ENCODE data around the gene NUDT3. TPM values are rescaled to one million over a fixed set of nuclear protein-coding genes. Genes with fewer than 3 reads are reported as not detected.
"Not testable (repeated sequence)": the region's sequence is repeated elsewhere in the genome, so short reads cannot be mapped to it uniquely, and the experiment has no call there.

NUDT3 gene
- total and polyA plus RNA-seq, 7 donors: 10.6 to 70.5 (median 33.3) TPM

GRCh38 chr6:34333858-34334257 is 58.6 kb downstream of the NUDT3 start:
- H3K36me3 ChIP-seq (ENCODE audit: insufficient read depth in 1 of 2, low read depth in 1 of 2): no peaks in the 10 kb centered on the region
- H3K27me3 ChIP-seq (ENCODE audit: insufficient read depth in 3 of 3, low read length in 2 of 3): no peaks in the 10 kb centered on the region
- ATAC-seq (peak; percentile 36 to 66 (median 64)), DNase-seq (peak in 1 of 2 donors; percentile 55)
- no peak for TF ChIP-seq CTCF (IDR thresholded peaks at IDR 0.05)
- 56 to 65% (median 57%) methylated on average over 6 of the region's 6 CpGs for WGBS, 3 donors
- H3K4me1 ChIP-seq: peaks cover 52% of the 10 kb centered on the region
- H3K4me3 ChIP-seq: no peak overlapping the region
- intact Hi-C loops (cut with DNase I): no loop called here
- H3K9me3 ChIP-seq: no peaks in the 10 kb centered on the region
- H3K27ac ChIP-seq: peak overlapping the region; percentile 79

- Histone ChIP-seq H3K36me3 (ENCODE audit: insufficient read depth in 1 of 2, low read depth in 1 of 2) (no peaks in the 10 kb centered on the region), H3K4me1 (peaks cover 38% of the 10 kb centered on the region), H3K27me3 (ENCODE audit: insufficient read depth in 3 of 3, low read length in 2 of 3) (no peaks in the 10 kb centered on the region), H3K27ac (peak overlapping the region; percentile 79), H3K4me3 (no peak overlapping the region), H3K9me3 (no peaks in the 10 kb centered on the region)
- no peak for TF ChIP-seq CTCF (IDR thresholded peaks at IDR 0.05)
- DNase-seq (no peak), ATAC-seq (no peak)
- intact Hi-C loops (cut with DNase I): no loop called here
- 80 to 82% (median 81%) methylated on average over 6 of the region's 6 CpGs for WGBS, 3 donors
Observed at GRCh38 chr6:34332251-34333198, 59.9 kb downstream of the NUDT3 start.

- peak overlapping the region; percentile 79 for H3K27ac ChIP-seq
- H3K4me3 ChIP-seq: no peak overlapping the region
- DNase-seq (no peak), ATAC-seq (no peak)
- intact Hi-C loops (cut with DNase I): no loop called here
- no peaks in the 10 kb centered on the region for H3K27me3 ChIP-seq (ENCODE audit: insufficient read depth in 3 of 3, low read length in 2 of 3)
- peaks cover 29% of the 10 kb centered on the region for H3K4me1 ChIP-seq
- no peaks in the 10 kb centered on the region for H3K9me3 ChIP-seq
- H3K36me3 ChIP-seq (ENCODE audit: insufficient read depth in 1 of 2, low read depth in 1 of 2): no peaks in the 10 kb centered on the region
- 54 to 59% (median 57%) methylated on average over 7 of the region's 7 CpGs for WGBS, 3 donors
- TF ChIP-seq CTCF (IDR thresholded peaks at IDR 0.05): no peak
Observed at GRCh38 chr6:34331371-34332050, 61.0 kb downstream of the NUDT3 start.

- not testable (repeated sequence) for H3K9me3 ChIP-seq; H3K4me3 ChIP-seq; DNase-seq; H3K27me3 ChIP-seq (ENCODE audit: insufficient read depth in 3 of 3, low read length in 2 of 3); H3K36me3 ChIP-seq (ENCODE audit: insufficient read depth in 1 of 2, low read depth in 1 of 2); H3K27ac ChIP-seq; ATAC-seq
- 76 to 93% (median 85%) methylated on average over 2 to 3 of the region's 3 CpGs for WGBS, 3 donors
- peaks cover 42% of the 10 kb centered on the region for H3K4me1 ChIP-seq
- intact Hi-C loops (cut with DNase I): loop anchor here in 1 of 2 donors (5.0 kb wide), 1 partner anchor 62 kb away; the partner anchor contains the start of gene NUDT3
Observed at GRCh38 chr6:34329814-34330213, 62.7 kb downstream of the NUDT3 start.

- Histone ChIP-seq H3K27ac (no peak overlapping the region), H3K4me3 (no peak overlapping the region), H3K4me1 (peaks cover 39% of the 10 kb centered on the region), H3K27me3 (ENCODE audit: insufficient read depth in 3 of 3, low read length in 2 of 3) (no peaks in the 10 kb centered on the region), H3K36me3 (ENCODE audit: insufficient read depth in 1 of 2, low read depth in 1 of 2) (no peaks in the 10 kb centered on the region), H3K9me3 (no peaks in the 10 kb centered on the region)
- 98 to 100% (median 98%) methylated on average over 3 of the region's 3 CpGs for WGBS, 3 donors
- intact Hi-C loops (cut with DNase I): loop anchor here in 1 of 2 donors (5.0 kb wide), 1 partner anchor 63 kb away; the partner anchor contains the start of gene NUDT3
- ATAC-seq: no peak
- no peak for TF ChIP-seq CTCF (IDR thresholded peaks at IDR 0.05)
- no peak for DNase-seq
Observed at GRCh38 chr6:34328969-34329368, 63.5 kb downstream of the NUDT3 start.

- DNase-seq; H3K4me3 ChIP-seq; ATAC-seq; H3K36me3 ChIP-seq (ENCODE audit: insufficient read depth in 1 of 2, low read depth in 1 of 2); H3K9me3 ChIP-seq; H3K27me3 ChIP-seq (ENCODE audit: insufficient read depth in 3 of 3, low read length in 2 of 3): not testable (repeated sequence)
- H3K27ac ChIP-seq: peak overlapping the region; percentile 86
- intact Hi-C loops (cut with DNase I): loop anchor here in 1 of 2 donors (5.0 kb wide), 1 partner anchor 65 kb away; the partner anchor contains the start of gene NUDT3
- WGBS, 3 donors: 93 to 97% (median 95%) methylated on average over 16 of the region's 16 CpGs
- peaks cover 29% of the 10 kb centered on the region for H3K4me1 ChIP-seq
Observed at GRCh38 chr6:34327313-34328205, 64.9 kb downstream of the NUDT3 start.

All from psoas muscle (tissue), 8 donors.